CD4-positive, alpha-beta memory T cell (primary cell): Measurements from ENCODE around the gene SLC25A30. TPM values are rescaled to one million over a fixed set of nuclear protein-coding genes. Genes with fewer than 3 reads are reported as not detected.
"Not testable (repeated sequence)": the region's sequence is repeated elsewhere in the genome, so short reads cannot be mapped to it uniquely, and the experiment has no call there.

Experiments
- CTCF ChIA-PET: fragments of 350-600 bp; sonication (Branson Sonifier 250); formaldehyde crosslinking; loops from one replicate; lab custom pipeline; 2021; ENCODE audit warnings: inconsistent platforms; ENCODE audit not compliant: partially characterized antibody; lab: Charles Lee
- POLR2A ChIA-PET: fragments of 350-600 bp; sonication (Branson Sonifier 250); formaldehyde crosslinking; loops from one replicate; lab custom pipeline; 2021; ENCODE audit not compliant: partially characterized antibody; lab: Charles Lee
- DNase-seq, 5 donors: peaks; one replicate each; pipeline versions ENCODE4 v3.0.0 to v3.0.0-alpha.2; 2020 to 2022; ENCODE audit warnings: mixed read lengths in 1 of 5
- H3K27ac ChIP-seq: one replicate; pipeline ENCODE4 v1.7.0; 2013; ENCODE audit warnings: low read depth, low read length
- H3K27me3 ChIP-seq: 2 replicates; pipeline ENCODE4 v1.7.0; 2013; ENCODE audit warnings: mild to moderate bottlenecking, low read length, moderate library complexity; ENCODE audit not compliant: insufficient read depth
- H3K36me3 ChIP-seq: 2 replicates; pipeline ENCODE4 v1.7.0; 2013; ENCODE audit warnings: mild to moderate bottlenecking, low read length, moderate library complexity; ENCODE audit not compliant: insufficient read depth
- H3K4me1 ChIP-seq: 2 replicates; pipeline ENCODE4 v1.7.0; 2013; ENCODE audit warnings: mild to moderate bottlenecking, low read length, moderate library complexity; ENCODE audit not compliant: insufficient read depth
- H3K4me3 ChIP-seq, 2 donors: one replicate each; pipeline ENCODE4 v1.7.0; 2013; ENCODE audit warnings: low read length in 2 of 2, mild to moderate bottlenecking in 1 of 2
- H3K9me3 ChIP-seq, 2 donors: one replicate each; pipeline ENCODE4 v1.7.0; 2013; ENCODE audit warnings: low read length in 2 of 2, control low read depth in 1 of 2; ENCODE audit not compliant: control insufficient read depth in 1 of 2
- H3K27ac Mint-ChIP-seq, 7 donors: one replicate each; pipeline ENCODE4 v1.8.0; 2020 to 2021; ENCODE audit warnings: mixed read lengths in 7 of 7, mild to moderate bottlenecking in 6 of 7, inconsistent platforms in 3 of 7, moderate library complexity in 3 of 7
- H3K27me3 Mint-ChIP-seq, 2 donors: one replicate each; pipeline ENCODE4 v1.8.0; 2020 to 2021; ENCODE audit warnings: mixed read lengths in 2 of 2
- H3K36me3 Mint-ChIP-seq, 2 donors: one replicate each; pipeline ENCODE4 v1.8.0; 2020 to 2021; ENCODE audit warnings: mixed read lengths in 2 of 2, inconsistent platforms in 1 of 2, mild to moderate bottlenecking in 1 of 2
- H3K4me1 Mint-ChIP-seq, 4 donors: one replicate each; pipeline ENCODE4 v1.8.0; 2020 to 2021; ENCODE audit warnings: mixed read lengths in 4 of 4, mild to moderate bottlenecking in 1 of 4
- H3K4me3 Mint-ChIP-seq, 8 donors: one replicate each; pipeline ENCODE4 v1.8.0; 2020 to 2021; ENCODE audit warnings: mixed read lengths in 8 of 8, mild to moderate bottlenecking in 7 of 8, moderate library complexity in 6 of 8, inconsistent platforms in 3 of 8
- H3K9me3 Mint-ChIP-seq, 8 donors: one replicate each; pipeline ENCODE4 v1.8.0; 2020 to 2021; ENCODE audit warnings: mixed read lengths in 8 of 8, mild to moderate bottlenecking in 5 of 8, inconsistent platforms in 3 of 8, moderate library complexity in 1 of 8
- intact Hi-C: fragments of 100-400 bp; cut with micrococcal nuclease; formaldehyde crosslinking; loops from one replicate; pipeline ENCODE4 v1.15.1; 2023
- polyA plus RNA-seq, 2 donors: library from polyadenylated mRNA; unstranded; fragments of 300-500 nt; fragmentation: Illumina TruSeq; gene quantifications; one replicate each; pipeline ENCODE4 v1.2.3, GENCODE V29; 2021
- total RNA-seq, 2 experiments: library from RNA; stranded (reverse); gene quantifications; one replicate each; pipeline ENCODE4 v1.2.3, GENCODE V29; 2021

Gene SLC25A30
- total and polyA plus RNA-seq, 4 experiments from 2014 or later: 1.8 to 22.0 (median 11.7) TPM

DNA sequence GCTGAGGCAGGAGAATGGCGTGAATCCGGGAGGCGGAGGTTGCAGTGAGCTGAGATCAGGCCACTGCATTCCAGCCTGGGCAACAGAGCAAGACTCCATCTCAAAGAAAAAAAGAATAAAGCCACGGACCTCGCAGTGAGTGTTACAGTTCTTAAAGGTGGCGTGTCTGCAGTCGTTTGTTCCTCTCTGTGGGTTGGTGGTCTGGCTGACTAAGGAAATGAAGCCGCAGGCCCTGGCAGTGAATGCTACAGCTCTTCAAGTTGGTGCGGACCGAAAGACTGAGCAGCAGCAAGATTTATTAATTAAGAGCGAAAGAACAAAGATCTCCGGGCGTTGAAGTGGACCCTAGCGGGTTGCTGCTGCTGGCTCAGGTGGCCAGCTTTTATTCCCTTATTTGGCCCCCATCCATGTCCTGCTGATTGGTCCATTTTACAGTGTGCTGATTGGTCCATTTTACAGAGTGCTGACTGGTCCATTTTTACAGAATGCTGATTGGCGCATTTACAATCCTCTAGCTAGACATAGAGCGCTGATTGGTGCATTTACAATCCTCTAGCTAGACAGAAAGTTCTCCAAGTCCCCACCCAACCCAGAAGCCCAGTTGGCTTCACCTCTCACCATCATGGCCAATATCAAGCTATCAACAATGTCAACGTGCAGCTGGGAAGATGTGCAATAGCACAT lies 31.1 kb downstream of the SLC25A30 start:
- H3K36me3 Mint-ChIP-seq: peaks cover 31 to 36% of the 10 kb centered on the region in 2 donors
- H3K9me3 ChIP-seq, intact Hi-C loops, H3K4me3 ChIP-seq, H3K27ac ChIP-seq, H3K27me3 Mint-ChIP-seq, H3K4me1 ChIP-seq, H3K4me3 Mint-ChIP-seq, DNase-seq, H3K4me1 Mint-ChIP-seq, H3K9me3 Mint-ChIP-seq, H3K36me3 ChIP-seq, H3K27me3 ChIP-seq: not testable (repeated sequence)
- peak overlapping the region in 3 of 7 donors; percentile 9 to 43 (median 14) for H3K27ac Mint-ChIP-seq
- ChIA-PET CTCF (interaction anchor here (1.2 to 6.3 kb wide), 2 partner anchors 16 to 340 kb away, joined by 4 to 38 read pairs; no protein-coding TSS in a partner anchor), POLR2A (interaction anchor here (1.7 to 2.3 kb wide), 2 partner anchors 9 to 20 kb away, joined by 4 to 7 read pairs; no protein-coding TSS in a partner anchor)

DNA sequence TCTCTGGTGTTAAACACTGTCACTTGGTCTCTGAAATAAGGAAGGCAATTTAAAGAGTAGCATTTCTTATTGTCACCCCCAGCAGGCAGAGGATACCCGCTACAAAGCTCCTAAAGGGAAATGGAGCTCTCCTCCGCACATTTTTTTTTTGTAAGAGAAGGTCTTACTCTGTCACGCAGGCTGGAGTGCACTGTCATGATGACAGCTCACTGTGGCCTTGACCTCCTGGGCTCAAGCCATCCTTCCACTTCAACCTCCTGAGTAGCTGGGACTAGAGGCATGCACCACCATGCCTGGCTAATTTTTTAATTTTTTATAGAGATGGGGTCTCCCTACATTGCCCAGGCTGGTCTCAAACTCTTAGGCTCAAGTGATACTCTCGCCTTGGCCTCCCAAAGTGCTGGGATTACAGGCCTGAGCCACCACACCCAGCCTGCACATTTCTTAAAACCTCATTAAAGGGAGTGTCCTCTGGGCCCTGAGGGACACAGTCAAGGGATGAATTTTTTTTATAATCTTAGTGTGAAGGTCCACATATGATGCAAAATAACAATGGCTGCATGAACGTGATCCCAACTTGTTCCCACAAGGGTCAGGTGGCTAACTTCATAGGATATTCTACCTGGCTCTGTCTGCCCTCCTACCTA lies 32.1 kb downstream of the SLC25A30 start:
- Mint-ChIP-seq H3K9me3 (peaks cover 0 to 2% (median 0%) of the 10 kb centered on the region in 8 donors), H3K4me3 (no peak overlapping the region), H3K27me3 (no peaks in the 10 kb centered on the region), H3K4me1 (peaks cover 0 to 4% (median 0%) of the 10 kb centered on the region in 4 donors), H3K27ac (peak overlapping the region in 2 of 7 donors; percentile 22 to 42), H3K36me3 (peaks cover 27 to 33% of the 10 kb centered on the region in 2 donors)
- H3K27ac ChIP-seq: no peak overlapping the region
- H3K4me3 ChIP-seq: no peak overlapping the region
- intact Hi-C loops: no loop called here
- H3K4me1 ChIP-seq: no peaks in the 10 kb centered on the region
- ChIA-PET CTCF (interaction anchor here (0.6 to 6.3 kb wide), 3 partner anchors 15 to 34 kb away, joined by 3 to 38 read pairs (median 3); no protein-coding TSS in a partner anchor), POLR2A (interaction anchor here (1.7 kb wide), 1 partner anchor 10 kb away, joined by 4 read pairs; no protein-coding TSS in a partner anchor)
- no peaks in the 10 kb centered on the region for H3K9me3 ChIP-seq
- no peaks in the 10 kb centered on the region for H3K27me3 ChIP-seq
- no peak for DNase-seq
- no peaks in the 10 kb centered on the region for H3K36me3 ChIP-seq

DNA sequence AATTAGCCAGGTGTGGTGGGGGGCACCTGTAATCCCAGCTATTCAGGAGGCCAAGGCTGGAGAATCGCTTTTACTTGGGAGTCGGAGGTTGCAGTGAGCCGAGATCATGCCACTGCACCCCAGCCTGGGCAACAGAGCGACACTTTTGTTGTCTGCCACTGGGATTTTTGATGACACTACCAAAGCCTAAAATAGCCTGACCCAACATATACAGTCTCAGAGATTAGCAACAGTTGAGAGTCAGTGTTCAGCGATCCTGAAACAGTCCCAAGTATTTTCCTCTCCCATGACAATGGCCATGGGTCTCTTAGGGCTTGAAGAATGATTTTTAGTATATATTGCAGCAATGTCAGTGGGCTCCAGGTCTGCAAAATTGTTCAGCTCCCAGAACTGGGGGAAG lies 32.9 kb downstream of the SLC25A30 start:
- no peaks in the 10 kb centered on the region for H3K4me1 ChIP-seq
- CTCF ChIA-PET: interaction anchor here (1.1 to 6.3 kb wide), 2 partner anchors 15 to 17 kb away, joined by 3 to 38 read pairs; no protein-coding TSS in a partner anchor
- peaks cover 21 to 26% of the 10 kb centered on the region in 2 donors for H3K36me3 Mint-ChIP-seq

DNA sequence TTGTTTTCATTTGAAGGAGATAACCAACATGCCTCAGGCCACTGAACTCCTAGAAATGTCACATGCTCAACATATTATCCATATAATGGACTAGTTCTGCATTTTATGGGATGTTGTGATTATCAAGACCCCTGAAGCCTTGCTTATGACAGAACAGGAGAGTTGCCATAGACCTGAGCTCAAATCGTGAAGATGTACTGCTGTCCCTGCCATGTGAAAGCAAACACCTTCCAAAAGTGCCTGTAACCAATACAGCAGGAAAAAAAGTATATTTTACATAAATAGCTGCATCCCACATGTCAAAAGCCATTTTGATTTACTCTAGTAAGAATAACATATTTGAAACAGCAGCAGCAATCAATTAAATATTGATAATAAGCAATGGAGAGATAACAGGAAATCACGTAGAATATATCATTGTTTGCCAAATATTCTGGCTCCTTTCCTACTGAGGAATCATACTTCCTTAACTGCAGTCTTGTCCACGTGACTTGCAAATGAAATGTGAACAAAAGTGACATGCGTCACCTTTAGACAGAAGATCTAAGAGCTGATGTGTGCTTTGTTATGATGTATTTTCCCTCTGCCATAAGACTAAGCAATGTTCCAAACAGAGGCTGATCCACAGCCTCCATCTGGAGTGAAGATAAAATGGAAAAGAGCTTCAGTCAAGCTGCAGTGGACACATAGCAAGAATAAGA lies 33.5 kb downstream of the SLC25A30 start:
- H3K27ac Mint-ChIP-seq: no peak overlapping the region
- H3K36me3 Mint-ChIP-seq: peaks cover 18 to 24% of the 10 kb centered on the region in 2 donors
- H3K9me3 Mint-ChIP-seq: peaks cover 0 to 2% (median 0%) of the 10 kb centered on the region in 8 donors

More for the DNA sequence above, 32.9 kb downstream of the SLC25A30 start:
- Mint-ChIP-seq H3K4me3 (no peak overlapping the region), H3K27ac (no peak overlapping the region), H3K27me3 (no peaks in the 10 kb centered on the region), H3K9me3 (peaks cover 0 to 2% (median 0%) of the 10 kb centered on the region in 8 donors), H3K4me1 (peaks cover 0 to 2% (median 0%) of the 10 kb centered on the region in 4 donors)
- POLR2A ChIA-PET: interaction anchor here (1.7 kb wide), 2 partner anchors 11 to 79 kb away, joined by 4 to 5 read pairs; partner anchors contain the start of gene COG3
- intact Hi-C loops: no loop called here
- H3K27ac ChIP-seq: no peak overlapping the region
- H3K36me3 ChIP-seq: no peaks in the 10 kb centered on the region
- no peaks in the 10 kb centered on the region for H3K9me3 ChIP-seq
- no peaks in the 10 kb centered on the region for H3K27me3 ChIP-seq
- DNase-seq: no peak
- H3K4me3 ChIP-seq: no peak overlapping the region

DNA sequence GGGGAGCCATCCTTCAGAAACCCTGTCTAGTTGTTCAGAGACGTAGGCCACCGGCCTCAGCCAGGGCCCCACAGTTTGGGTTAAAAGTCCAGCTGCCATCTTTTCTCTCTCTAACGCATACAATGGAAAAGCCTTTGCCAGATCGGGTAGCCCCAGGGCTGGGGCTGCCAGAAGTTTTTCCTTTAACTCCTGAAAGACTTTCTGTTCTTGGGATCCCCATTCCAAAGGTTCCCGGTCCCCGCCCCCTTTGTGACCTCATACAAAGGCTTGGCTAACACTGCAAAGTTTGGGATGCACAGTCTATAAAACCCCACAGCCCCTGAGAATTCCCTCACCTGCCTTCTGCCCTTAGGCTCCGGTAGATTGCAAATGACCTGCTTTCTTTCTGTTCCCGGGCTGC lies 35.4 kb downstream of the SLC25A30 start:
- CTCF ChIA-PET, H3K27ac ChIP-seq, H3K27me3 ChIP-seq, intact Hi-C loops, H3K4me1 Mint-ChIP-seq, DNase-seq, H3K4me3 Mint-ChIP-seq, H3K9me3 ChIP-seq, H3K36me3 ChIP-seq, H3K9me3 Mint-ChIP-seq, H3K4me3 ChIP-seq, H3K27ac Mint-ChIP-seq, H3K27me3 Mint-ChIP-seq, H3K4me1 ChIP-seq: not testable (repeated sequence)
- peaks cover 18% of the 10 kb centered on the region in 2 donors for H3K36me3 Mint-ChIP-seq
- POLR2A ChIA-PET: interaction anchor here (0.6 kb wide), 1 partner anchor 15 kb away, joined by 4 read pairs; no protein-coding TSS in a partner anchor

More for the DNA sequence above, 33.5 kb downstream of the SLC25A30 start:
- no peaks in the 10 kb centered on the region for H3K27me3 Mint-ChIP-seq
- no peaks in the 10 kb centered on the region for H3K36me3 ChIP-seq
- DNase-seq: no peak
- H3K4me1 Mint-ChIP-seq: peaks cover 0 to 2% (median 0%) of the 10 kb centered on the region in 4 donors
- no peak overlapping the region for H3K4me3 ChIP-seq
- no peaks in the 10 kb centered on the region for H3K27me3 ChIP-seq
- H3K4me1 ChIP-seq: no peaks in the 10 kb centered on the region
- H3K9me3 ChIP-seq: no peaks in the 10 kb centered on the region
- H3K4me3 Mint-ChIP-seq: no peak overlapping the region
- intact Hi-C loops: no loop called here
- POLR2A ChIA-PET: interaction anchor here (1.7 kb wide), 1 partner anchor 80 kb away, joined by 5 read pairs; the partner anchor contains the start of gene COG3
- H3K27ac ChIP-seq: no peak overlapping the region
- CTCF ChIA-PET: interaction anchor here (0.7 to 6.3 kb wide), 2 partner anchors 14 to 18 kb away, joined by 3 to 38 read pairs; no protein-coding TSS in a partner anchor

DNA sequence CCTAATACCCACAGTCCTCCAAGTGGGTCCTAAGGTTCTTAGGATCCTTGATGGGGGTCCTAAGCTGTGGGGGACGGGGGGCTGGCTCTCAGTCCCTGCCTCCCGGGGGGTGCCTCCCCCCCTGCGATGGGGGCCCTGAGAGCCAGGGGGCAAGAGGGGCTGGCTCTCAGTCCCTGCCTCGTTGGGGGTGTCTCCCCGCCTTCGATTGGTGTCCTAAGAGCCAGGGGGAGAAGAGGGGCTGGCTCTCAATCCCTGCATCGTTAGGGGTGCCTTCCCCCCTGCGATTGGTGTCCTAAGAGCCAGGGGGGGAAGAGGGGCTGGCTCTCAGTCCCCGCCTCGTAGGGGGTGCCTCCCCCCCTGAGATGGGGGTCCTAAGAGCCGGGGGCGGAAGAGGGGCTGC lies 37.0 kb downstream of the SLC25A30 start:
- Histone ChIP-seq H3K27ac (no peak overlapping the region), H3K4me1 (no peaks in the 10 kb centered on the region), H3K4me3 (no peak overlapping the region), H3K9me3 (no peaks in the 10 kb centered on the region), H3K36me3 (no peaks in the 10 kb centered on the region), H3K27me3 (no peaks in the 10 kb centered on the region)
- no peaks in the 10 kb centered on the region for H3K27me3 Mint-ChIP-seq
- H3K27ac Mint-ChIP-seq: no peak overlapping the region
- H3K4me1 Mint-ChIP-seq: no peaks in the 10 kb centered on the region
- DNase-seq: no peak
- intact Hi-C loops: no loop called here
- H3K36me3 Mint-ChIP-seq: peaks cover 12 to 13% of the 10 kb centered on the region in 2 donors
- ChIA-PET CTCF (no interaction called here), POLR2A (no interaction called here)
- peaks cover 0 to 2% (median 0%) of the 10 kb centered on the region in 8 donors for H3K9me3 Mint-ChIP-seq
- no peak overlapping the region for H3K4me3 Mint-ChIP-seq
